HEK293T (cell line): ENCODE measurements around the gene ERFL.

ENCODE experiments used
- CTCF ChIA-PET: fragments of 350-600 bp; formaldehyde crosslinking; extraction: SDS; loops from one replicate; lab custom pipeline; 2021; ENCODE audit warnings: antibody characterized with exemption, inconsistent platforms; lab: Yijun Ruan, JAX
- POLR2A ChIA-PET: fragments of 350-600 bp; formaldehyde crosslinking; extraction: SDS; loops from one replicate; lab custom pipeline; 2020; ENCODE audit warnings: antibody characterized with exemption, inconsistent platforms; lab: Yijun Ruan, JAX
- DNase-seq: peaks from one replicate; pipeline ENCODE4 v3.0.0; 2012; ENCODE audit warnings: mixed read lengths; ENCODE audit errors: extremely low spot score
- ARNT ChIP-seq: fragments of 450-650 bp; IDR thresholded peaks from 2 replicates; pipeline ENCODE4 v1.6.1; 2017; ENCODE audit warnings: mild to moderate bottlenecking
- BHLHE40 ChIP-seq: fragments of 450-650 bp; IDR thresholded peaks from 2 replicates; pipeline ENCODE4 v1.6.1; 2016; ENCODE audit warnings: mild to moderate bottlenecking, moderate library complexity, borderline replicate concordance
- CTBP1 ChIP-seq: fragments of 450-650 bp; IDR thresholded peaks from 2 replicates; pipeline ENCODE4 v1.6.1; 2016; ENCODE audit warnings: borderline replicate concordance
- ELF4 ChIP-seq: fragments of 450-650 bp; IDR thresholded peaks from 2 replicates; pipeline ENCODE4 v1.6.1; 2017; ENCODE audit warnings: antibody characterized with exemption
- FOXA1 ChIP-seq: fragments of 450-650 bp; IDR thresholded peaks from 2 replicates; pipeline ENCODE4 v1.6.1; 2016; ENCODE audit warnings: mild to moderate bottlenecking
- FOXK2 ChIP-seq: fragments of 450-650 bp; IDR thresholded peaks from 2 replicates; pipeline ENCODE4 v1.6.1; 2016; ENCODE audit warnings: mild to moderate bottlenecking
- FOXM1 ChIP-seq: fragments of 450-650 bp; IDR thresholded peaks from 2 replicates; pipeline ENCODE4 v1.6.1; 2017; ENCODE audit warnings: mild to moderate bottlenecking, borderline replicate concordance
- HDGF ChIP-seq: fragments of 450-650 bp; IDR thresholded peaks from 2 replicates; pipeline ENCODE4 v1.6.1; 2017; ENCODE audit warnings: antibody characterized with exemption, borderline replicate concordance
- L3MBTL2 ChIP-seq: fragments of 450-650 bp; conservative IDR thresholded peaks from 2 replicates; pipeline ENCODE4 v1.6.1; 2016; ENCODE audit warnings: mild to moderate bottlenecking
- LEF1 ChIP-seq: fragments of 450-650 bp; IDR thresholded peaks from 2 replicates; pipeline ENCODE4 v1.6.1; 2017; ENCODE audit warnings: mild to moderate bottlenecking, borderline replicate concordance
- NFRKB ChIP-seq: fragments of 450-650 bp; IDR thresholded peaks from 2 replicates; pipeline ENCODE4 v1.6.1; 2016; ENCODE audit warnings: mild to moderate bottlenecking, moderate library complexity
- SP1 ChIP-seq: fragments of 450-650 bp; IDR thresholded peaks from 2 replicates; pipeline ENCODE4 v1.6.1; 2017
- SUZ12 ChIP-seq: fragments of 450-650 bp; IDR thresholded peaks from 2 replicates; pipeline ENCODE4 v1.6.1; 2016; ENCODE audit warnings: mild to moderate bottlenecking
- TARDBP ChIP-seq: fragments of 450-650 bp; IDR thresholded peaks from 2 replicates; pipeline ENCODE4 v1.6.1; 2016
- ZNF384 ChIP-seq: fragments of 450-650 bp; IDR thresholded peaks from 2 replicates; pipeline ENCODE4 v1.6.1; 2016
- TF ChIP-seq, protein P1 (sequence below): fragments of 450-650 bp; IDR thresholded peaks from 2 replicates; pipeline ENCODE4 v1.6.1; 2016

Gene ERFL

GRCh38 chr19:41926028-41926762 lies 2.1 kb downstream of the ERFL start:
- DNase-seq = no peak
- TF ChIP-seq CTBP1 = peak; percentile 47; the same call in 1 of the 2 replicates
- no peak for TF ChIP-seq SUZ12
- TF ChIP-seq ELF4 = no peak
- ChIA-PET CTCF (interaction anchor here (0.5 kb wide), 1 partner anchor 132 kb away, joined by 3 read pairs; no protein-coding TSS in a partner anchor), POLR2A (no interaction called here)

DNA sequence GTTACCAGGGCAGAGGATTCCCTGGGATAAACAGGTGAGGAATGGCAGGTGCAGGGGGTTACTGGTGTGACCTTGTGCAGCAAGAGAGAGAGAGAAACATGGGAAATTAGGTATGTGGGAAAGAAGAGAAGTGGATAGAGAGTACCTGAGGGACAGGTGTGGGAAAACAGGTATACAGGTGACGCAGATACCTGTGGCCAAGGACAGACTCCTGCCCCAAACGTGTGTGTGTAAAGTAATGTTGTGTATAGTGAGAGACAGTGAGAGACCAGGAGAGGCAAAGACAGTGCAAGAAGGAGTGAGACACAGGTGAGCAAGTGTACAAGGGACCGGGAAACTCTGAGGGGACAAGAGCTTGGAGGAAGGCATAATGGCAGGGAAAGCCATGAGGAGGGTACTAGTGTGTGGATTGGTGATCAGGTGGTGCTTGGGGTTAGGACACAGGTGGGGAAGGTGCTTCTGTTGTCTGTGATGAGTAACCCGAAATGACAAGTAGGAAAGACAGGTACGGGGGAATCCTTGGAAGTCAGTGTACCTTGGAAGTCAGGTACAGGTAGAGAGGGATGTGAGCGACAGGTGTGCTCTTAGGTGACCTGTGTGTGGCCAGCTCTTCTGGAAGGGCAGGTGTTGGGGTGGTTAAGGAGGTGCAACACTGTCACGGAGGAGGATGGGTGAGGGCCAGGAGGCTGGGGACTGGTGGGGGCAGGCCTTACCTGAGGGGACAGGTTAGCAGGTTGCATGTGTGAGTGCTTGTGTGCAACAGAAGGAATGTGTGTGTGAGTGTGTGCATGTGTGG lies 2.8 kb downstream of the ERFL start:
- TF ChIP-seq TARDBP = no peak
- peak; percentile 74; the same call in 1 of the 2 replicates for TF ChIP-seq CTBP1
- ChIA-PET POLR2A (interaction anchor here (1.6 kb wide), 1 partner anchor 41 kb away, joined by 3 read pairs; no protein-coding TSS in a partner anchor), CTCF (no interaction called here)
- no peak for DNase-seq

GRCh38 chr19:41924151-41925145 lies 3.8 kb downstream of the ERFL start:
- no peak for DNase-seq
- ChIA-PET CTCF (no interaction called here), POLR2A (interaction anchor here (1.6 kb wide), 1 partner anchor 40 kb away, joined by 3 read pairs; no protein-coding TSS in a partner anchor)
- no peak for TF ChIP-seq TARDBP
- TF ChIP-seq L3MBTL2 = peak; percentile 84
- TF ChIP-seq, protein P1, sequence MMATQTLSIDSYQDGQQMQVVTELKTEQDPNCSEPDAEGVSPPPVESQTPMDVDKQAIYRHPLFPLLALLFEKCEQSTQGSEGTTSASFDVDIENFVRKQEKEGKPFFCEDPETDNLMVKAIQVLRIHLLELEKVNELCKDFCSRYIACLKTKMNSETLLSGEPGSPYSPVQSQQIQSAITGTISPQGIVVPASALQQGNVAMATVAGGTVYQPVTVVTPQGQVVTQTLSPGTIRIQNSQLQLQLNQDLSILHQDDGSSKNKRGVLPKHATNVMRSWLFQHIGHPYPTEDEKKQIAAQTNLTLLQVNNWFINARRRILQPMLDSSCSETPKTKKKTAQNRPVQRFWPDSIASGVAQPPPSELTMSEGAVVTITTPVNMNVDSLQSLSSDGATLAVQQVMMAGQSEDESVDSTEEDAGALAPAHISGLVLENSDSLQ = no peak
- no peak for TF ChIP-seq HDGF

DNA sequence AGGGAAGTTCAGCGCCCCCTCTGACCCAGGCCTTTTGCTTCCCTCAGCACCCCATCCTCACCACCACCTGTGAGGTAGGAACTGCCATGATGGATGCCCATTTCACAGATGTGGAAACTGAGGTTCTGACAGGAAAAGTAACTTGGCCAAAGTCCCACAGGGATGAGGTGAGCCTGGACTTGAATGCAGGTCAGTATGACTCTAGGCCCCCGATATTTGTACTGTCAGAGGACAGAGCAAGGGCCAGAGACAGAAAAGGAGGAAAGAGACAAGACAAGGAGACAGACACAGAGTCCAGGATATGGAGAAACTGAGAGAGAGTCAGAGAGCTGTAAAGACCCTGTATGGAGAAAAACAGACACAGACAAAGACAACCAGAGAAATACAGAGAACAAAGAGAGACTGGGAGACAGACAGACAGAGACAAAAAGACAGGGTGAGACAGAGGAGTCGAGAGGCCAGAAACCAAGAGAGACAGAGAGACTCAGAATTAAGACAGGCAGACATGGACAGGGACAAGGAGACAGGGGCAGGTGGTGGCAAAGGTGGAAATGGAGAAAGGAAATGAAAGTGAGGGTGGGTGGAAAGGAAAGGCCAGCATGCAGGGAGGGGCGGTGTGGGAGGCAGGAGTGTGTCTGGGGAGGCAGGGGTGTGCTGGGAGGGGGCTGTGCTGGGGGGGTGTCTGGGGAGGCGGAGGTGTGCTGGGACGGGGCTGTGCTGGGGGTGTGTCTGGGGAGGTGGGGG lies 5.0 kb downstream of the ERFL start:
- TF ChIP-seq L3MBTL2 (no peak), NFRKB (no peak), FOXA1 (no peak), FOXM1 (no peak), SP1 (no peak), TARDBP (no peak), ELF4 (no peak), FOXK2 (no peak), LEF1 (no peak), ARNT (no peak)
- TF ChIP-seq, protein P1 = no peak
- ChIA-PET CTCF (no interaction called here), POLR2A (no interaction called here)
- no peak for DNase-seq

- ChIA-PET POLR2A (no interaction called here), CTCF (interaction anchor here (0.7 kb wide), 1 partner anchor 11 kb away, joined by 3 read pairs; no protein-coding TSS in a partner anchor)
- DNase-seq = no peak
- TF ChIP-seq L3MBTL2 (no peak), FOXM1 (no peak), HDGF (no peak), LEF1 (no peak), FOXK2 (no peak), FOXA1 (no peak), SUZ12 (no peak), CTBP1 (no peak), ELF4 (no peak), BHLHE40 (no peak), ZNF384 (no peak), SP1 (no peak), NFRKB (no peak), ARNT (no peak), TARDBP (no peak)
- TF ChIP-seq, protein P1 = no peak
Observed at GRCh38 chr19:41922585-41922984, 5.7 kb downstream of the ERFL start.
